ENCODE results near the gene ZNF496. TPM values are rescaled to one million over a fixed set of nuclear protein-coding genes. Genes with fewer than 3 reads are reported as not detected.
"Not testable (repeated sequence)": the region's sequence is repeated elsewhere in the genome, so short reads cannot be mapped to it uniquely, and the experiment has no call there.

ZNF496 gene
- total RNA-seq, 2 experiments from 2014 or later, result 9.3 to 9.5 TPM

DNA sequence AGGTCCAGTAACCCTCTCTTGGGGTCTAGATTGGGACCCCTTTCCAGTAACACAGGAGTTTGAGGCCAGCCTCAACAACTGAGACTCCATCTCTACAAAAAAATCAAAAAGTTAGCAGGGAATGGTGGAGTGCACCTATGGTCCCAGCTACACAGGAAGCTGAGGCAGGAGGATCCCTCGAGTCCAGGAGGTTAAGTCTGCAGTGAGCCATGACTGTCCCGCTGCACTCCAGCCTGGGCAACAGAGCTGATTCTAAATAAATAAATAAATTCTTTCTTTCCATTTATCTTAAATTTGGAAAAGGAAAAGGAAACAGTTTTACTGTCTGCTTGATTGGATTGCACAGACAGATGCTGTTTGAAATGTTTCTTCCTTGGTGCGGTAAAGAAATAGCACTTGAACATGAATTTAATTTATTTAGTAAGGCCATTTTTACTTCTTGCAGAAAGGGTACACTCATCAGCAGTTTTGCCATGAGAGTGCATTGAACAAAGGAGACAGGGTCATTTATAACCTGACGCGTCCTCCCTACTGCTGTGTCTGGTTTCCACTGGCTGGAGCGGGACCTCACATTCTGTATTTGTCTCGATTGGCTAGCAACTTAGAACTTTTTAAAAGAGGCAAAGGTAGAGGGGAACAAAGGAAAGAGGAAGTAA, 37.0 kb upstream of the ZNF496 start:
- ChIA-PET POLR2A (interaction anchor here (0.6 kb wide), 1 partner anchor 22 kb away, joined by 4 read pairs; no protein-coding TSS in a partner anchor), CTCF (interaction anchor here (0.5 kb wide), 1 partner anchor 460 kb away, joined by 3 read pairs; no protein-coding TSS in a partner anchor)
- ATAC-seq (no peak), DNase-seq (no peak)
- H3K27me3 Mint-ChIP-seq, result peaks cover 24% of the 10 kb centered on the region
- intact Hi-C loops (cut with DNase I, micrococcal nuclease), result no loop called here
- no peaks in the 10 kb centered on the region for H3K9me3 Mint-ChIP-seq (ENCODE audit: low read depth)
- no peak overlapping the region for H3K4me3 Mint-ChIP-seq
- no peaks in the 10 kb centered on the region for H3K36me3 Mint-ChIP-seq (ENCODE audit: low read depth)
- peaks cover 2% of the 10 kb centered on the region for H3K4me1 Mint-ChIP-seq
- no peak overlapping the region for H3K27ac Mint-ChIP-seq

DNA sequence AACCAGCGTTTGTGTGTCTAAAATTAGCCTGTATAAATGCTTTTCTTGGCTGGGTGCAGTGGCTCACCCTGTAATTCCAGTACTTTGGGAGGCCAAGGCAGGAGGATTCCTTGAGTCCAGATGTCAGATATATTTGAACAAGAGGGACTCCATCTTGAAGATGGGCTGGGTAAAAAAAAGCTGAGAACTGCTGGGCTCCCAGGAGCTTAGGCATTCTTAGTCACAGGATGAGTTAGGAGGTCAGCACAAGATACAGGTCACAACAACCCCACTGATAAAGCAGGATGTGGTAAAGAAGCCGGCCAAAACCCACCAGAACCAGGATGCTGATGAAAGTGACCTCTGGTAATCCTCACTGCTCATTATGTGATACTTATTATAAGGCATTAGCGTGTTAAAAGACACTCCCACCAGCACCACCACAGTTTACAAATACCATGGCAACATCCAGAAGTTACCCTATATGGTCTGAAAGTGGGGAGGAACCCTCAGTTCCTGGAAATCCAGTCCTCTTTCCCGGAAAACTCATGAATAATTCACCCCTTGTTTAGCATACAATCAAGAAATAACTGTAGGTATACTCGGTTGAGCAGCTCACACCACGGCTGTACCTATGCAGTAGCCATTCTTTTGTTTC, 36.2 kb upstream of the ZNF496 start:
- Mint-ChIP-seq H3K4me3 (no peak overlapping the region), H3K36me3 (ENCODE audit: low read depth) (no peaks in the 10 kb centered on the region), H3K9me3 (ENCODE audit: low read depth) (no peaks in the 10 kb centered on the region), H3K4me1 (peaks cover 2% of the 10 kb centered on the region), H3K27ac (no peak overlapping the region), H3K27me3 (peaks cover 26% of the 10 kb centered on the region)
- ChIA-PET CTCF (interaction anchor here (0.5 kb wide), 1 partner anchor 459 kb away, joined by 3 read pairs; no protein-coding TSS in a partner anchor), POLR2A (no interaction called here)
- no peak for ATAC-seq
- intact Hi-C loops (cut with DNase I, micrococcal nuclease), result no loop called here
- no peak for DNase-seq

DNA sequence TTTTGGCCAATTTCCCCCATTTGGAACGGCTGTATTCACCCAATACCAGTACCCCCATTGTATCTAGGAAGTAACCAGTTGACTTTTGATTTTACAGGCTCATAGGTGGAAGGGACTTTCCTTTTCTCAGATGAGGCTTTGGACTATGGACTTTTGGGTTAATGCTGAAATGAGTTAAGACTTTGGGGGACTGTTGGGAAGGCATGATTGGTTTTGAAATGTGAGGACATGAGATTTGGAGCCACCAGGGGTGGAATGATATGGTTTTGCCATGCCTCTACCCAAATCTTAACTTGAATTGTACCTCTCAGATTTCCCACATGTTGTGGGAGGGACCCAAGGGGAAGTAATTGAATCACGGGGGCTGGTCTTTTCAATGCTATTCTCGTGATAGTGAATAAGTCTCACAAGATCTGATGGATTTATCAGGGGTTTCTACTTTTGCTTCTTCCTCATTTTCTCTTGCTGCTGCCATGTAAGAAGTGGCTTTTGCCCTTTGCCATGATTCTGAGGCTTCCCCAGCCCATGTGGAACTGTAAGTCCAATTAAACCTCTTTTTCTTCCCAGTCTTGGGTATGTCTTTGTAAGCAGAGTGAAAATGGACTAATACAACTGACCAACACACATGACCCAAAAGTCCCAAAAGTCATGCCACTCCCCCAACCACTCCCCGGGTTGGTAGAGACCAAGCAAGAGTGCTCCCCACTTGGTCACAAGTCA, 35.4 kb upstream of the ZNF496 start:
- Mint-ChIP-seq H3K4me3 (no peak overlapping the region), H3K4me1 (no peaks in the 10 kb centered on the region), H3K27ac (no peak overlapping the region), H3K9me3 (ENCODE audit: low read depth) (no peaks in the 10 kb centered on the region), H3K36me3 (ENCODE audit: low read depth) (no peaks in the 10 kb centered on the region), H3K27me3 (peaks cover 26% of the 10 kb centered on the region)
- DNase-seq (no peak), ATAC-seq (no peak)
- POLR2A ChIA-PET, result no interaction called here
- CTCF ChIA-PET, result no interaction called here
- intact Hi-C loops (cut with DNase I, micrococcal nuclease), result no loop called here

DNA sequence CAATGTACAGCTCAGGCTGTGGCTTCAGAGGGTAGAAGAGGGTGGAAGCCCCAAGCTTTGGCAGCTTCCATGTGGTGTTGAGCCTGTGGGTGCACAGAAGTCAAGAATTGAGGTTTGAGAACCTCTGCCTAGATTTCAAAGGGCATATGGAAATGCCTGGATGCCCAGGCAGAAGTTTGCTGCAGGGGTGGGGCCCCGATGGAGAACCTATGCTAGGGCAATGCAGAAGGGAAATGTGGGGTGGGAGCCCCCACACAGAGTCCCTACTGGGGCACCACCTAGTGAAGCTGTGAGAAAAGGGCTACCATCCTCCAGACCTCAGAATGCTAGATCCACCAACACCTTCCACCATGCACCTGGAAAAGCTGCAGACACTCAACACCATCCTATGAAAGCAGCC, 34.7 kb upstream of the ZNF496 start:
- peaks cover 25% of the 10 kb centered on the region for H3K27me3 Mint-ChIP-seq
- H3K4me3 Mint-ChIP-seq; ATAC-seq; H3K4me1 Mint-ChIP-seq; H3K9me3 Mint-ChIP-seq (ENCODE audit: low read depth); intact Hi-C loops (cut with DNase I, micrococcal nuclease); DNase-seq; CTCF ChIA-PET; H3K36me3 Mint-ChIP-seq (ENCODE audit: low read depth); POLR2A ChIA-PET; H3K27ac Mint-ChIP-seq: not testable (repeated sequence)

DNA sequence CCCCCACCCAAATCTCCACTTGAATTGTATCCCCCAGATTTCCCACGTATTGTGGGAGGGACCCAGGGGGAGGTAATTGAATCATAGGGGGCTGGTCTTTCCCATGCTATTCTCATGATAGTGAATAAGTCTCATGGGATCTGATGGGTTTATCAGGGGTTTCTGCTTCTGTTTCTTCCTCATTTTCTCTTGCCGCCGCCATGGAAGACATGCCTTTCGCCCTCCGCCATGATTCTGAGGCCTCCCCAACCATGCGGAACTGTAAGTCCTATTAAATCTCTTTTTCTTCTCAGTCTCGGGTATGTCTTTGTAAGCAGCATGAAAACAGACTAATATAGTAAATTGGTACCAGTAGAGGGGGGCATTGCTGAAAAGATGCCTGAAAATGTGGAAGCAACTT, 33.4 kb upstream of the ZNF496 start:
- Mint-ChIP-seq H3K4me1 (peaks cover 9% of the 10 kb centered on the region), H3K36me3 (ENCODE audit: low read depth) (no peaks in the 10 kb centered on the region), H3K27me3 (peaks cover 30% of the 10 kb centered on the region), H3K4me3 (no peak overlapping the region), H3K9me3 (ENCODE audit: low read depth) (no peaks in the 10 kb centered on the region), H3K27ac (no peak overlapping the region)
- DNase-seq (no peak), ATAC-seq (no peak)
- ChIA-PET POLR2A (no interaction called here), CTCF (no interaction called here)
- intact Hi-C loops (cut with DNase I, micrococcal nuclease), result no loop called here

DNA sequence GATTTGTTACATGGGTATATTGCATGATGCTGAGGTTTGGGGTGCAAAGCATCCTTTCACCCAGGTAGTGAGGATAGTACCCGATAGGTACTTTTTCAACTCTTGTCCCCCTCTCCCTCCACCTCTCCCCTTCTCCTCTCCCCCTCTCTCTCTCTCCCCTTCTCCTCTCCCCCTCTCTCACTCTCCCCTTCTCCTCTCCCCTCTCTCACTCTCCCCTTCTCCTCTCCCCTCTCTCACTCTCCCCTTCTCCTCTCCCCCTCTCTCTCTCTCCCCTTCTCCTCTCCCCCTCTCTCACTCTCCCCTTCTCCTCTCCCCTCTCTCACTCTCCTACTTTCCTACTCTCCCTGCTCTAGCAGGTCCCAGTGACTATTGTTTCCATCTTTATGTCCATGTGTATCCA, 31.3 kb upstream of the ZNF496 start:
- H3K4me1 Mint-ChIP-seq; H3K4me3 Mint-ChIP-seq; ATAC-seq; DNase-seq; H3K9me3 Mint-ChIP-seq (ENCODE audit: low read depth); intact Hi-C loops (cut with DNase I, micrococcal nuclease); H3K27ac Mint-ChIP-seq; H3K36me3 Mint-ChIP-seq (ENCODE audit: low read depth); POLR2A ChIA-PET: not testable (repeated sequence)
- H3K27me3 Mint-ChIP-seq, result peaks cover 41% of the 10 kb centered on the region
- CTCF ChIA-PET, result interaction anchor here (0.7 to 2.8 kb wide), 4 partner anchors 10 to 451 kb away, joined by 3 to 13 read pairs (median 3); no protein-coding TSS in a partner anchor

DNA sequence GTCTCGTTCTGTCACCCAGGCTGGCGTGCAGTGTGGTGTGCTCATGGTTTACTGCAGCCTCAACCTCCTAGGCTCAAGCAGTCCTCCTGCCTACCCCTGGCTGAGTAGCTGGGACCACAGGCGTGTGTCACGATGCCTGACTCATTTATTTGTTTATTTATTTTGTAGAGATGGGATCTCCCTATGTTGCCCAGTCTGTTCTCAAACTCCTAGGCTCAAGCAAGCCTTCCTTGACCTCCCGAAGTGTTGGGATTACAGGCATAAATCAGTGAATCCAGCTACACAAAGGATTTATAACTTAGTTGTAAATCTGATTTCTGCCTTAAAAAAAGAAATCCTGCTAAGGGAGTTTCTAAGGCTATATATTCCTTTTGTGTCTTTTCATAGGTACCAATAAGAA, 30.5 kb upstream of the ZNF496 start:
- H3K4me3 Mint-ChIP-seq, result no peak overlapping the region
- peaks cover 38% of the 10 kb centered on the region for H3K27me3 Mint-ChIP-seq
- intact Hi-C loops (cut with DNase I, micrococcal nuclease), result no loop called here

DNA sequence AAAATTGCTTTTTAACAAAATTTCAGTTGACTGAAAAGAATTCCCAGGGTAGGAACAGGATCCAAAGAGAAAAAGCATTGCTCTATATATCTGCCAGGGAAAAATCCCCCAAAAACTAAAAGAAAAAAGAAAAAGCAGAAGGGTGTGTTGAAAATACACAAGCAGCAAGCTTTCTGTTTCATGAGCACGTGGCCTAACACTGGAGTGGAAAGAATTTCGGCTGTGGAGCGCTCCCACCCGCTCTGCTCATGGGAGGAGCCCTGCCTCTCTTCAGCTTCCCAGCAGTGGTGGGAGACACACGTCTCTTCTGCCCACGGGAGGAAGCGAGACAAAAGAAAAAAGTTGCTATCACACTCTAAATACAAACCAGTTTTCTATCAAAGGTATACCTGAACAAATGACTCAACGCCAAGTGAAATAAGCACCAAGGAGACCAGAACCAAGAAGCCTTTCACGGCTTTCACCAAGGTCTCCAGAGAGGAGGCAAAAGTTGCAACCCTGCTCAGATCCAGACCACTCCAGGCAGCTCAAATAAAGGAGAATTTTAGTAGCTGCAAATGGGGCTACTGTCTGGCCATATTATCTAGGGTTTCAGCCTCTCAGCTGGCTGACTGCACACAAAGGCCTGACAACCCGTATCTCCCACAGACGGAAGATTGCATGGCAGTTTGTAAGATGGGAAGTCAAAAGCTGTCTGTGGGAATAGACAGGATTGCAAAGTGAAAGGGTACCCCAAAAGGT, 29.5 kb upstream of the ZNF496 start:
- CTCF ChIA-PET, result interaction anchor here (1.3 to 2.8 kb wide), 2 partner anchors 12 to 60 kb away, joined by 5 to 13 read pairs; no protein-coding TSS in a partner anchor
- no peak overlapping the region for H3K27ac Mint-ChIP-seq

More for the DNA sequence above, 30.5 kb upstream of the ZNF496 start:
- H3K27ac Mint-ChIP-seq, result no peak overlapping the region
- ATAC-seq, result no peak
- H3K4me1 Mint-ChIP-seq, result peaks cover 14% of the 10 kb centered on the region
- no peak for DNase-seq
- ChIA-PET CTCF (interaction anchor here (0.9 to 2.8 kb wide), 3 partner anchors 11 to 59 kb away, joined by 3 to 13 read pairs (median 5); no protein-coding TSS in a partner anchor), POLR2A (no interaction called here)
- no peaks in the 10 kb centered on the region for H3K9me3 Mint-ChIP-seq (ENCODE audit: low read depth)
- no peaks in the 10 kb centered on the region for H3K36me3 Mint-ChIP-seq (ENCODE audit: low read depth)

DNA sequence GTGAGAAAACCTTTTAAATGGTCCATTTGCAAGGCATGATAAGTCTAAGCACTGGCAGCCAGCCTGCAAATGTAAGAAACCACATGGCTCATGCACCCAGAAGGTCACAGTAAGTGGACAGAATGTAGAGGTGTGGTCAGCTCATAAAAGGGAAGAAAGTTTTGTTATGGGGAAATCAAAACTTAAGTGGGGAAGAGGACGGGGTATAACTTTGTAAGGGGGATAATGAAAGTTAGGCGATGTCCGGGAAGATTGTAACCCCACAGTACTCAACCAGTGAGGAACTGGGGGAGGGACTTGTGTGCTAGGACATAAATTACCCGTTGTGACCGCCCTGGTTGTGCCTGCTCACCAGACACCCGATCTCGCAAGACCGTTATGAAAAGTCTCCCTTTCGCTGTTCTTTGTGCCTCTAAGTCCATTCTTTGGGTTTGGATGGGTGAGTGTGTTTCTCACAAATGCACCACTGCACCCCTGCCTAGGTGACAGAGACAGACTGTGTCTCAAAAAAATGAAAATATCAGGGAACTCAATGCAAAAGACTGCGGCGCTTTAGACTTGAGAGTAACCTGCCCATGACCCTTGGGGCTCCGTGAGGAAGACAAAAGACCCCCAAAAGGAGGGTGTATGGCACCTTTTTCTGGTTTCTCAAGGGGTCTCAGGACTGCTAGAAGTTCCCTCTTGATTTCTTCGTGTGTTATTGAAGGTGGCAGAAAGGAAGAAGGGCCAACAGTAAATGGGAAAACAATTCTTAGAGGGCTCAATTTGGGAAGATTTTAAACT, 28.6 kb upstream of the ZNF496 start:
- no peak overlapping the region for H3K4me3 Mint-ChIP-seq
- DNase-seq (no peak), ATAC-seq (no peak)
- H3K36me3 Mint-ChIP-seq (ENCODE audit: low read depth), result no peaks in the 10 kb centered on the region
- no peak overlapping the region for H3K27ac Mint-ChIP-seq
- H3K9me3 Mint-ChIP-seq (ENCODE audit: low read depth), result peaks cover 6% of the 10 kb centered on the region
- peaks cover 14% of the 10 kb centered on the region for H3K4me1 Mint-ChIP-seq
- intact Hi-C loops (cut with DNase I, micrococcal nuclease), result no loop called here
- POLR2A ChIA-PET, result no interaction called here
- H3K27me3 Mint-ChIP-seq, result peaks cover 35% of the 10 kb centered on the region
- CTCF ChIA-PET, result interaction anchor here (0.6 to 2.8 kb wide), 2 partner anchors 13 to 778 kb away, joined by 3 to 13 read pairs; no protein-coding TSS in a partner anchor

More for the DNA sequence above, 29.5 kb upstream of the ZNF496 start:
- intact Hi-C loops (cut with DNase I, micrococcal nuclease), result no loop called here
- DNase-seq (peak; percentile 20), ATAC-seq (peak; percentile 51)
- POLR2A ChIA-PET, result no interaction called here
- Mint-ChIP-seq H3K9me3 (ENCODE audit: low read depth) (peaks cover 3% of the 10 kb centered on the region), H3K4me1 (peaks cover 14% of the 10 kb centered on the region), H3K4me3 (no peak overlapping the region), H3K27me3 (peaks cover 42% of the 10 kb centered on the region), H3K36me3 (ENCODE audit: low read depth) (no peaks in the 10 kb centered on the region)

DNA sequence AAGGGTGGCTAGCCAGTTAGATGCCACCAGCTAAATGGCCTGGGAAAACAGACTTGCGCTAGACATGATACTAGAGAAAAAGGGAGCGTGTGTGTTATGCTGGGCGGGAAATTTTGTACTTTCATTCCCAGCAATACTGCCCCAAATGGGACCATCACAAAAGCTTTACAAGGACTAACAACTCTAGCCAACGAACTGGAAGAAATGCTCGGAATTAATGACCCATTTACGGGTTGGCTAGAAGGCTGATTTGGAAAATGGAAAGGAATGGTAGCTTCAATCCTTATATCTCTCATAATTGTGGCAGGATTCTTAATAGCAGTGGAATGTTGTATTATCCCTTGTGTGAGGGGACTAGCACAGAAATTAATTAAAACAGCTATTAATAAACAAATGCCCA, 27.9 kb upstream of the ZNF496 start:
- ATAC-seq, result no peak
- H3K27me3 Mint-ChIP-seq, result peaks cover 32% of the 10 kb centered on the region
- H3K9me3 Mint-ChIP-seq (ENCODE audit: low read depth), result peaks cover 6% of the 10 kb centered on the region
- no peak overlapping the region for H3K4me3 Mint-ChIP-seq
- no peak overlapping the region for H3K27ac Mint-ChIP-seq
- no peak for DNase-seq
- no peaks in the 10 kb centered on the region for H3K36me3 Mint-ChIP-seq (ENCODE audit: low read depth)
- ChIA-PET CTCF (interaction anchor here (0.6 to 1.2 kb wide), 3 partner anchors 13 to 777 kb away, joined by 3 to 4 read pairs (median 3); no protein-coding TSS in a partner anchor), POLR2A (no interaction called here)
- intact Hi-C loops (cut with DNase I, micrococcal nuclease), result no loop called here
- peaks cover 14% of the 10 kb centered on the region for H3K4me1 Mint-ChIP-seq
